Astrocyte (in vitro differentiated cells and primary cell): ENCODE measurements around the gene AP5B1. TPM values are rescaled to one million over a fixed set of nuclear protein-coding genes. Genes with fewer than 3 reads are reported as not detected.
"Not testable (repeated sequence)": the region's sequence is repeated elsewhere in the genome, so short reads cannot be mapped to it uniquely, and the experiment has no call there.

Source experiments
- DNase-seq: peaks from one replicate; pipeline ENCODE4 v3.0.0-alpha.2; 2010; ENCODE audit warnings: low read depth
- FAIRE-seq: peaks from 2 replicates; lab custom pipeline; 2011; peaks lifted over from hg19 to GRCh38; lab: Jason Lieb, UNC
- H2AFZ ChIP-seq: 2 replicates; pipeline ENCODE4 v1.6.0; 2012; ENCODE audit warnings: low read depth, low read length, inconsistent platforms
- H3K27ac ChIP-seq: 2 replicates; pipeline ENCODE4 v1.5.1; 2011; ENCODE audit warnings: low read depth, low read length, inconsistent platforms
- H3K27me3 ChIP-seq: 2 replicates; pipeline ENCODE4 v1.6.0; 2011; ENCODE audit warnings: low read length, inconsistent platforms; ENCODE audit not compliant: insufficient read depth
- H3K36me3 ChIP-seq: 2 replicates; pipeline ENCODE4 v1.5.1; 2011; ENCODE audit warnings: low read length, inconsistent platforms; ENCODE audit not compliant: insufficient read depth
- H3K4me1 ChIP-seq: 2 replicates; pipeline ENCODE4 v1.5.1; 2011; ENCODE audit warnings: low read length, inconsistent platforms; ENCODE audit not compliant: insufficient read depth
- H3K4me2 ChIP-seq: 2 replicates; pipeline ENCODE4 v1.6.0; 2012; ENCODE audit warnings: low read length, inconsistent platforms
- H3K4me3 ChIP-seq: 2 replicates; pipeline ENCODE4 v1.5.1; 2011; ENCODE audit warnings: low read depth, mild to moderate bottlenecking, low read length, inconsistent platforms; ENCODE audit not compliant: insufficient read depth
- H3K79me2 ChIP-seq: 2 replicates; pipeline ENCODE4 v1.6.0; 2012; ENCODE audit warnings: mild to moderate bottlenecking, low read length, inconsistent platforms; ENCODE audit not compliant: insufficient read depth
- H3K9ac ChIP-seq: 2 replicates; pipeline ENCODE4 v1.6.0; 2012; ENCODE audit warnings: mild to moderate bottlenecking, low read length, inconsistent platforms
- H3K9me3 ChIP-seq: 2 replicates; pipeline ENCODE4 v1.5.1; 2012; ENCODE audit warnings: low read depth, mild to moderate bottlenecking, low read length, inconsistent platforms; ENCODE audit not compliant: insufficient read depth
- H4K20me1 ChIP-seq: 2 replicates; pipeline ENCODE4 v1.6.0; 2012; ENCODE audit warnings: low read length, inconsistent platforms; ENCODE audit not compliant: insufficient read depth
- H3K27ac Mint-ChIP-seq: one replicate; pipeline ENCODE4 v1.8.0; 2021; ENCODE audit warnings: mild to moderate bottlenecking, mixed read lengths; ENCODE audit not compliant: unreplicated experiment
- H3K27me3 Mint-ChIP-seq: one replicate; pipeline ENCODE4 v1.8.0; 2021; ENCODE audit warnings: low read depth, mixed read lengths; ENCODE audit not compliant: unreplicated experiment
- H3K36me3 Mint-ChIP-seq: one replicate; pipeline ENCODE4 v1.8.0; 2021; ENCODE audit warnings: low read depth, mixed read lengths; ENCODE audit not compliant: unreplicated experiment
- H3K4me1 Mint-ChIP-seq: one replicate; pipeline ENCODE4 v1.8.0; 2021; ENCODE audit warnings: low read depth, mixed read lengths; ENCODE audit not compliant: unreplicated experiment
- H3K4me3 Mint-ChIP-seq: one replicate; pipeline ENCODE4 v1.8.0; 2021; ENCODE audit warnings: mild to moderate bottlenecking, moderate library complexity, mixed read lengths; ENCODE audit not compliant: unreplicated experiment
- H3K9me3 Mint-ChIP-seq: one replicate; pipeline ENCODE4 v1.8.0; 2021; ENCODE audit warnings: mild to moderate bottlenecking, mixed read lengths; ENCODE audit not compliant: unreplicated experiment
- CTCF ChIP-seq: IDR thresholded peaks from 2 replicates; pipeline ENCODE4 v1.5.1; 2011; ENCODE audit warnings: low read depth, mild to moderate bottlenecking, inconsistent platforms, low read length, moderate library complexity; ENCODE audit not compliant: insufficient read depth
- EZH2 ChIP-seq: IDR thresholded peaks from 2 replicates; pipeline ENCODE4 v1.6.1; 2012; ENCODE audit warnings: mild to moderate bottlenecking, low read length, inconsistent platforms; ENCODE audit not compliant: insufficient read depth
- total RNA-seq: library from RNA; stranded (reverse); gene quantifications from 2 replicates; pipeline ENCODE4 v1.2.1, GENCODE V29; 2021

Gene AP5B1
- total RNA-seq, 1 donor from 2014 or later, result 10.9 TPM

DNA sequence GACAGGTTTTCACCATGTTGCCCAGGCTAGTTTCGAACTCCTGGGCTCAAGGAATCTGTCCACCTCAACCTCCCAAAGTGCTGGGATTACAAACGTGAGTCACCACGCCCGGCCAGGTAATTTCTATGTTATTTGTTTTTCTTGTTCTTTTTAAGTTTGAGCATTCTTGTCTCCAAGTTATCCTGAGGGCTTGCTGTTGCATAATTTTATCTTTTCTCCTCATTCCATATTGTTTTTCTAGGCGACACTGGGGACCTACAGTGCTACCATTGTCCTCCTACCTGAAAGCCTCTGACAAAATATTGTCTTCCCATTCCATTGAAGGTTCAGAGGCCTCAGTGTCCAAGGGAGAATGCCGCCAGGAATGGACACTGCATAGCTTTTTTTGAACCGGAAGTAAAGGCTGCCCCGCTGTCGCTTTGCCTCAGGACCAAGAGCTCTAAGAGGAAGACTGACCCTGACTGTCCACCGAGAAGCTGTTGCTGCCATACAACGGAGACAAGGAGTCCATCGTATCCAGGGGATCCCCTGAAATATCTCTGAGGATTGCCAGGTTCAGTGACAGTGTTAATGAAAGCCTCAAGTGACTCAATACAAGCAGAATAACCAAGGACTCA, 9.7 kb downstream of the AP5B1 start:
- no peak overlapping the region for H3K9ac ChIP-seq
- H3K36me3 ChIP-seq, result no peaks in the 10 kb centered on the region
- Mint-ChIP-seq H3K36me3 (peaks cover 9% of the 10 kb centered on the region), H3K4me3 (no peak overlapping the region), H3K27me3 (no peaks in the 10 kb centered on the region), H3K4me1 (no peaks in the 10 kb centered on the region), H3K9me3 (peaks cover 8% of the 10 kb centered on the region), H3K27ac (no peak overlapping the region)
- H3K27me3 ChIP-seq, result no peaks in the 10 kb centered on the region
- H3K9me3 ChIP-seq, result no peaks in the 10 kb centered on the region
- no peak for DNase-seq
- no peak overlapping the region for H3K4me3 ChIP-seq
- no peaks in the 10 kb centered on the region for H3K4me1 ChIP-seq
- no peak overlapping the region for H3K27ac ChIP-seq
- no peak overlapping the region for H2AFZ ChIP-seq
- no peak for FAIRE-seq
- H3K4me2 ChIP-seq, result no peak overlapping the region
- TF ChIP-seq CTCF, result no peak
- no peak for TF ChIP-seq EZH2
- H3K79me2 ChIP-seq, result no peaks in the 10 kb centered on the region
- H4K20me1 ChIP-seq, result peaks cover 11% of the 10 kb centered on the region

- H3K9ac ChIP-seq, H3K27ac Mint-ChIP-seq, FAIRE-seq, H3K36me3 ChIP-seq, H3K79me2 ChIP-seq, H3K4me1 Mint-ChIP-seq, H3K9me3 ChIP-seq, DNase-seq, H3K27me3 ChIP-seq, H2AFZ ChIP-seq, H3K4me2 ChIP-seq, H3K4me1 ChIP-seq, H3K4me3 ChIP-seq, H3K9me3 Mint-ChIP-seq, H4K20me1 ChIP-seq, H3K36me3 Mint-ChIP-seq, H3K27ac ChIP-seq, H3K4me3 Mint-ChIP-seq, H3K27me3 Mint-ChIP-seq: not testable (repeated sequence)
These were observed 13.0 kb downstream of the AP5B1 start for GRCh38 chr11:65767806-65768205.

DNA sequence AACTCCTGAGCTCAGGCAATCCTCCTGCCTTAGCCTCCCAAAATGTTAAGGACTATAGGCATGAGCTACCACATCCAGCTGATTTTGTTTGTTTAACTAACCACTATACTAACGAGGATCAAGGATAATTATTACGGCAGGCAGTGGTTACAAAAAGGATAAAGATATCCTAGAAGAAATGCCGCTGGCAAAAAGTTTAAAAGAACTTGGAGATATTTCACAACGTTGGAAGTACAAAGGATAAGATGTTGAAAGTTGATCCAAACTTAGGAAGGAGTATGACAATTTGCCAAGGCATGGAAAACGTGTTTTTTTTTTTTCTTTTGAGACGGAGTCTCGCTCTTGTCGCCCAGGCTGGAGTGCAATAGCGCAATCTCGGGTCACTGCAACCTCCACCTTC, 13.4 kb downstream of the AP5B1 start:
- Histone ChIP-seq H3K4me1 (no peaks in the 10 kb centered on the region), H3K36me3 (no peaks in the 10 kb centered on the region), H3K9ac (no peak overlapping the region), H3K27me3 (no peaks in the 10 kb centered on the region), H3K9me3 (no peaks in the 10 kb centered on the region), H2AFZ (no peak overlapping the region), H3K4me3 (no peak overlapping the region), H3K79me2 (no peaks in the 10 kb centered on the region), H4K20me1 (no peaks in the 10 kb centered on the region), H3K4me2 (no peak overlapping the region), H3K27ac (no peak overlapping the region)
- Mint-ChIP-seq H3K9me3 (peaks cover 8% of the 10 kb centered on the region), H3K36me3 (peaks cover 2% of the 10 kb centered on the region), H3K4me1 (no peaks in the 10 kb centered on the region), H3K27ac (no peak overlapping the region), H3K4me3 (no peak overlapping the region), H3K27me3 (no peaks in the 10 kb centered on the region)
- no peak for TF ChIP-seq CTCF
- TF ChIP-seq EZH2, result no peak
- DNase-seq (no peak), FAIRE-seq (no peak)
